Fibroblast of skin of right quadriceps (primary cell): Measurements from ENCODE around the gene INSC.

Experiments used
- DNase-seq: peaks from one replicate; pipeline ENCODE4 v3.0.0-alpha.2; 2013

The INSC gene

DNA sequence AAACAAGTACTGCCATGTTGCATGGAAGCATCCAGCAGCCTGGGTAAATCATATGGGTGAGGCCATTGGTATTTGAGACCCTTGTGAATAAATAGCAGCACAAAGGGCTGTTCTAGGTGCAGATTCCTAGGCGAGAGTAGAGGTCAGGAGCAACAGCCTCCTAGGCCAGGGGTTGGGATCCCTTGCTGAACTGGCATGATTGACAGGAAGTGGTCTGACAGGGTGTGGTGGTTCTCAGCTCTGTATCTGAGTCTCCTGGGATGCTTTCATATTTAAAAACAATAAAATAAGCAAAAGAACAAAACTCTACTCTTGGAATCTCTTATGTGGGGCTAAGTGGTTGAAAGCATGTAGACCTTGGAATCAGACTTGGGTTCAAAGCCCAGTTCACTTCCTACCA, 35.8 kb downstream of the INSC start:
- DNase-seq, result no peak

GRCh38 chr11:15153231-15153630, 38.5 kb downstream of the INSC start:
- no peak for DNase-seq

DNA sequence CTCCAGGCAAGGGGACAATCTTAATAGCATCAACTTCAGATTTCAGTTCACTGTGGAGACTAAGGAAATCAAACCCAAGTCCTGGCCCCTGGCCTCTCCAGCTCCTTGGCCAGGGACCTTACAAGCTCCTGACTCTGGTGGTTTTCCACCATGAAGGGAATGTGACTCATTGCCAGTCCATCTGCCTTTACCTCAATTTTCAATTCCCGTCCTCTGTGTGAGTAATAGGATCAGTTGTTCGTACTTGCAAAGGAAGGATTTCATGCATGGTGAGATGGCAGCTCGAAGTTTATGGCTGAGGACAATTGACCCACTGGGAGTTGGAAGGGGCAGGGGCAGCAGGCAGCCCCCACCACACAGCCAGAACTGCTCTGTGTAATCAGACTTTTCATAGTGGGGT, 42.5 kb downstream of the INSC start:
- DNase-seq, result peak; percentile 75

GRCh38 chr11:15157606-15158137, 42.9 kb downstream of the INSC start:
- no peak for DNase-seq

GRCh38 chr11:15158351-15159015, 43.8 kb downstream of the INSC start:
- peak; percentile 69 for DNase-seq

DNA sequence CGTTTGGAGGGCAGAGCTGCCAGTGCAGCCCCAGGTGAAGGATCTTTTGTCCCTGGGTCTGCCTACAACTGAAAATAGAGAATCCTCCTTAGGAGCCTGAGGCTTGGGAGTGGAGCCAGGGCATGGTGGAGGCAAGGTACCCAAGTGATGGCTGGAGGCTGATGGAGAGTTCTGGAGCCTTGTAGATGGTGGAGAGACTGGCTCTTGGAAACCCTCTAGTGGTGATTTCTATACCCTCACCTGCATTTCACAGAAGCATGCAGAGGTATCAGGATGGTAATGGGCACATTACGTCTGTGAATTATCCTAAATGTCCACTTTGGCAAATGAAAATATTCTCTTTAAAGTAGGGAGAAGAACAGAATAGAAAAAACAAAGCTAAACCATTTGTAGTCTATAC, 44.4 kb downstream of the INSC start:
- DNase-seq, result peak; percentile 33

DNA sequence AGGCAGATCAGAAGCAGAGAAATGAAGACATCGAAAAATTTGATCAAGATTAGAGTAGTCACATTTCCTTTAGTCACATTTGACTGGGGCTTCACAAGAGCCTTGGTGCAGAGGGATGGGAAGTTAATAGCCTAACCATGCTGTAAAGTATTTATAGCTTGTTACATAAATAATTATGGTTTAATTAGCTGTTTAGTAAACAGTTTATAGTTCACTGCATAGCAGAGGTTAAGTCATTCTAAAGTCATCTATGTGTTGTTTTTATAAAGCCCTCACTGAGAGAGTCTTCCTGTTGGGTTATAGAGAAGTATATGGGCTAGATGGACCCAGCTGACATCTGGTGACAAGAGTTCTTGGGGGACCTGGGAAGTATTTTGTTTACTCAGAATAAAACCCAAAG, 47.1 kb downstream of the INSC start:
- DNase-seq, result no peak

DNA sequence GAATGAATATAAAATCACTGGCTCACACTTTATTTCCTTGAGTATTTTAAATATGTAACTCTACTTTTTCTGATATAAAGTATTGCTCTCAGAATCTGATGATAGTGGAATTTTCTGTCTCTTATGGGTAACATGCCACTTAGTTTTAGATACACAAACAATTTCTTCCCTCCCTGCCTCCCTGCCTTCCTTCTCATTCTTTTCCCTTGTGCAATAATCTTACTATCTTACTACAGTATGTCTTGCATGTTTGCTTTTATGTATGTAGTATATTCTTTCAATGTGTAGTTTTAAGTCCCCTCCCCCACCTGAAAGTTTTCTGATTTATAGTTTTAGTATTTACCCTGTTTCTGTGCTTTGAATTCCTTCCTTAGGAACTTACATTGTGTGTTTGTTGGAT, 48.4 kb downstream of the INSC start:
- peak; percentile 11 for DNase-seq

GRCh38 chr11:15166204-15166603, 51.5 kb downstream of the INSC start:
- no peak for DNase-seq

DNA sequence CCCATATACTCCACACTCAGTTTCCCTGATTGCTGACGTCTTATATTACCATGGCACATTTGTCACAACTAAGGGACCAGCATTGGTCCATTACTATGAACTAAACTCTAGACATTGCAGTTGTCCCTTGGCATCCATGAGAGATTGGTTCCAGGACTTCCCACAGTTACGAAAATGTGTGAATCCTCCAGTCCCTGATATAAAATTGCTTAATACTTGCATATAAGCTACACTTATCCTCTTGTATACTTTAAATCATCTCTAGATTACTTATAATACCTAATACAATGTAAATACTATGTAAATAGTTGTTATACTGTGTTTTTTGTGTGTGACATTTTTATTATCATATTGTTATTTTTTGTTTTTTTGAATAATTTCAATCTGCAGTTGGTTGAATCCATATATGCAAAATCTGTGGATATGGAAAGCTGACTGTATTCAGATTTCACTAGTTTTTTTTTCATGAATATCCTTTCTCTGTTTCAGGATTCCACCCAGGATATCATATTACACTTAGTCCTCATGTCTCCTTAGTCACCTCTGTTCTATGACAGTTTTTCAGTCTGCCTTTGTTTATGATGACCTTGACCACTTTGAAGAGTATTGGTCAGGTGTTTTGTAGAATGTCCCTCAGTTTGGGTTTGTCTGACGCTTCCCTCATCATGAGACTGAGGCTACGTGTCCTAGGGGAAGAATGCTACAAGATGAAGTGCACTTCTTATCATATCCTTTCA, 55.3 kb downstream of the INSC start:
- no peak for DNase-seq

DNA sequence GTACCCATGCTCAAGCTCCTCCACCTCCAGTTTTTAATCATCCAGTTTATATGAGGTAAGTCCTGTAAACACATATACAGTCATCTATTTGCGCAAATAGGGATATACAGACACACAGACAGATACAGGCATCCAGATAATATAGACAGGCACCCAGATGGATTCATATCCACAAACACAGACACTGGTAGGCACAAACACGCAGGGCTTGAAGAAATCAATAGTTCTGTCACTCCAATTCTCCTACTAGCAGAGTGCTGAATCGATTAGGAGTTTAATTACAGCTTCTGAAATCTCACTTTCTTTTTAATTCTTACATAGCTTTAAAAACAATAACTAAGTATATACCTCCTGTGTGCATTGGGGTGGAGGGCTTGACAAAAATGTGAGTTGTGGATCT, 56.0 kb downstream of the INSC start:
- DNase-seq, result no peak

DNA sequence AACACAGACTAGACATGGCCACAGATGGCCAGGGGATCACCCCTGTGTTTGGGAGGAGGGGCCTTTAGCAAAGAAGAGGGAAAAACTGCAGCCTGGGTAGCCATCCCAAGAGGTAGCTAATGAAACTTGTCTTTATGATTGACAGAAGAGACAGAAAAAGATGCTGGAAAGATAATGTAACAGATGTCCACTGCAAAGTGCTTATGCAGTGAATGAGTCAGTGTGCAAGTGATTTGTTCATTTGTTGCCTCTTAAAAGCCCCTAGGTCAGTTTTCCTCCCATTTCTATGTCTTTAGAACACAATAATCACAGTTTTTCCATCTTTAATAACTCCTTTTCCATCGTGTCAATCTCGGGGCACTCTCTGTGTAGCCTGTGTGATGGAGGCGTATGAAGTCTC, 57.2 kb downstream of the INSC start:
- no peak for DNase-seq

- DNase-seq, result no peak
Observed at GRCh38 chr11:15175831-15176230, 61.1 kb downstream of the INSC start.

DNA sequence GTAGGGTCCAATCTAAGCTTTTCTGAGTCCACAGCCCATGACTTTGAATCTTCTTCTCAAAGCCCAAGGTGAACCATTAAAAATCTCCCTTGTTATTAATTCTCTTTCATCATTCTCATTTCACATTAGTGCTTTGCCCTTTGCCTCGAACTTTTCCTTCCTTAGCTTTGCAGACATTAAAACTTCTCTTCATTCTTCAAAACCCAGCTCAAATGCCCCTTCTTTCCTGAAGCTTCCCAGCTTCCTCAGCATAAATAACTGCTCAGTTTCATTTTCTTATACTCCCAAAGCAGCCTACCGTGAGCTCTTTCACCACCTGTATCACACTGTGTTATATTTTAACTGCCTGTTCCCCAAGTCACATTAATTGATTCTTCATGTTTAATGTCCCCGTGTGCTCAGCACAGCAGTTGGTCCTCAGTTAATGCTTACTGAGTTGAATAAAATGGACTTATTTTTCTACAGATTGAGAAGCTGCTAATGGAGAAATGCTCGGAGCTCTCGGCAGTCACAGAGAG, 62.0 kb downstream of the INSC start:
- DNase-seq, result no peak

- no peak for DNase-seq
Observed at GRCh38 chr11:15177491-15177890, 62.8 kb downstream of the INSC start.

DNA sequence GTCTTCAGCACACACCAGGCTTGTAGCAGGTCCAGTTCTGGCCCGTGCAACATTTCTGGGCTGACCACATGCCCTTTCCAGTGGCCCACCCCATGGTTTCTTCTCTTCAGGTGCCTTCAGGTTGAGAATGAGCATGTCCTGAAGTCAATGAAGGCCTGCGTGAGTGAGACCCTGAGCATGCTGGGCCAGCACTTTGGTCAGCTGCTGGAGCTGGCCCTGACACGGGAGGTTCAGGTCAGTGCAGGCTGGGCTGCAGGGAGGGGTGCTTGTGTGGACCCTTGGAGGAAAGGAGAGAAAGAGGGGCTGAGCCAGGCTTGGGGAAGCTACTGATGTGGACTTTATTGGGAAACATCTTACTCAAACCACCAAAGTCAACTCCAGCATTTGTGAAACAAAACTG, 63.5 kb downstream of the INSC start:
- DNase-seq, result no peak

- DNase-seq, result peak; percentile 88
Observed at GRCh38 chr11:15179167-15179566, 64.4 kb downstream of the INSC start.

DNA sequence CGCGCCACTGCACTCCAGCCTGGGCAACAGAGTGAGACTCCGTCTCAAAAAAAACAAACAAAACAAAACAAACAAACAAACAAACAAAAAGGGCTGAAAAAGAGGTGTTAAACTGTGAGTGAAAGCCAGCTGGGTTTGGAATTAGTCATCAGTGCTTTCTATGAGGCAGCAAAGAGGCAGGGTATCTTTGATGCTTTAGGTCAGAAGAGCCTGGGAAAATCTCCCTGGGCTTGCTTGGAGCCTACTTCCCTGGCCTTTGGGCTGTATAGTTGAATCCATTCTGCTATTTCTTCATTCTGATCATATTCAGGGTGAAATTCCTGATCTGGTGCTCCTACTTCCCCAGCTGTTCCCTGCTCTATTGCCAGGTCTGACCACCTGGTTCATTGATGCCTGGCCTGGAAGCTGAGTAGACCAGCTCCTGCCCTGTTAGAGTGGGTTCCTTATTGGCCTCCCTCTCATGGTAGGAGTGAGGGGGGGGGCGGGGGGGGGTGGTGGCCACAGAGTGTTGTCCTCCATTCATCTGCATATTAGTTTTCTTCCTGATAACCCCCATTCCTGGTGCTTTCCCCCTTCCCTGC, 65.6 kb downstream of the INSC start:
- DNase-seq, result peak; percentile 42

- DNase-seq, result no peak
Observed at GRCh38 chr11:15182372-15182771, 67.6 kb downstream of the INSC start.

- DNase-seq, result no peak
Observed at GRCh38 chr11:15185021-15185420, 70.3 kb downstream of the INSC start.

DNA sequence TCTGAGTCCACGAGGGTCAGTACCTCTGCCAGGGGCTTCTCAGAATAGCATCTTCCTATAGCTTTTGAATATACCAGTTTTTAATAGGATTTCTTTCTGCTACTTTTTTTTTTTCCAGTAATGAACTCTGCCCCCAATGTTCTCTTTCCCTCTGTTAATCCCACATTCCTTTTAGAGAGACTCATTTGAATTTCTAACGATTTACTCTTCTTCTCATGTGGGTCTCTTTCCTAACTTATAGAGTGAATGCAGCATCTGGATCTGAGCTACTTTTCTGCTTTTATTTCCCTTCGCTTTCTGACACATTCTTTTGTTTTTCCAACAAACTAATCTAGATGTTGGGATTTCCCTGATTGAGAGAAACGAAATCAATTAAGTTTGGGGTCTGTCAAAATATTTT, 71.4 kb downstream of the INSC start:
- peak; percentile 43 for DNase-seq

GRCh38 chr11:15189189-15189588, 74.5 kb downstream of the INSC start:
- DNase-seq, result no peak

GRCh38 chr11:15189641-15190365, 75.1 kb downstream of the INSC start:
- peak; percentile 44 for DNase-seq
